D721Med (cell line): ENCODE measurements around the gene KRTAP24-1.

Source experiments
- DNase-seq: peaks from one replicate; pipeline ENCODE4 v3.0.0; 2011; ENCODE audit warnings: low spot score; ENCODE audit not compliant: insufficient read length
- FAIRE-seq: peaks from 2 replicates; lab custom pipeline; 2011; peaks lifted over from hg19 to GRCh38; lab: Jason Lieb, UNC
- CTCF ChIP-seq: IDR thresholded peaks from 2 replicates; pipeline ENCODE4 v1.5.1; 2012; ENCODE audit warnings: mild to moderate bottlenecking, control low read depth; ENCODE audit not compliant: insufficient read depth; ENCODE audit errors: missing control alignments

The KRTAP24-1 gene

DNA sequence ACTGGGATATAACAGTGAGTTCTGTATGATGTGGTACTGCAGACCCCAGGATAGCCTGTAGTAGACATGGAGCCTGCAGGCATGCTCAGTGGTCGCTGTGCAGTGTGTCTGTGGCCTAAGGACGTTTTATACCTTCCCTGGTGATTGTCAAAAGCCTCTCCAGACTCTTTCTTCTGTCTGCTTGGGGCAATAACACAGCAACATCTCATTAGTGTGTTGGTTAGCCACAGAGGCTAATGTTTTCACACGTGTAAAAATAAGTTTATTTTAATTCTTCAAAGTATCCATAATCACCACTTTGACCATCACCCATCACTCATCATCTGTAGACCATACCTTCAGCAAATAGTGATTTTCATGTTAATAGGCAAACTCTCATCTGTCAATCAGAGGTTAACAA is at the start of gene KRTAP24-1:
Gene KRTAP24-1 (minus strand): TSS at position 101 of the 400 bp plus-strand sequence. CDS start 18 bp downstream, at position 83.
- DNase-seq: no peak
- no peak for TF ChIP-seq CTCF
- no peak for FAIRE-seq

GRCh38 chr21:30329203-30329875 is 46.6 kb upstream of the KRTAP24-1 start:
- no peak for FAIRE-seq
- no peak for DNase-seq
- no peak for TF ChIP-seq CTCF

DNA sequence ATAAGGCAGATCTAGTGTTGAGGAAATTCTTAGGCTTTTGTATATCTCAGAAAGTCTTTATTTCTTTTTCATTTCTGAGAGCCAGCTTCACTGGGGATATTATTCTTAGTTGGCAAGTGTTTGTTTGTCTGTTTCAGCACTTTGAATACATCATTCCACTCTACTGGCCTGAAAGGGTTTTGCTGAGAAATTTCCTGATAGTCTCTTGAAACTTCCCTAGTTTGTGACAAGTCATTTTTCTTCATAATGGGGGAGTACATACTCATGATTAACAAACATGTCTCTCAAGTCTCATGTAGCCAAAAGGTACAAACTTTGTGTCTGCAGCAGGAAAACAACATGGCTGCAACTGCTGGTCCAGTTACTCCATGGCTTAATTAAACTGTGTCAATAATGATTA is 43.6 kb upstream of the KRTAP24-1 start:
- no peak for DNase-seq
- TF ChIP-seq CTCF: no peak
- no peak for FAIRE-seq

- no peak for TF ChIP-seq CTCF
- FAIRE-seq (no peak), DNase-seq (no peak)
These were observed 37.5 kb upstream of the KRTAP24-1 start, which contains the start of gene KRTAP26-1 for GRCh38 chr21:30320215-30320614. KRTAP26-1 (minus strand) TSS chr21:30320315; CDS start chr21:30320035, 280 bp downstream.

- DNase-seq (no peak), FAIRE-seq (no peak)
- TF ChIP-seq CTCF: no peak
These were observed 33.0 kb upstream of the KRTAP24-1 start for GRCh38 chr21:30315701-30316100.

- DNase-seq (no peak), FAIRE-seq (no peak)
- no peak for TF ChIP-seq CTCF
These were observed 24.1 kb upstream of the KRTAP24-1 start for GRCh38 chr21:30306884-30307283.

GRCh38 chr21:30305136-30305535 is 22.4 kb upstream of the KRTAP24-1 start:
- no peak for DNase-seq
- no peak for FAIRE-seq

More at GRCh38 chr21:30305136-30305535, 22.4 kb upstream of the KRTAP24-1 start:
- TF ChIP-seq CTCF: no peak
